Mesothelial cell of epicardium (in vitro differentiated cells): ENCODE measurements around the gene CTNNA1. TPM values are rescaled to one million over a fixed set of nuclear protein-coding genes. Genes with fewer than 3 reads are reported as not detected.
"Not testable (repeated sequence)": the region's sequence is repeated elsewhere in the genome, so short reads cannot be mapped to it uniquely, and the experiment has no call there.

Experiments
- DNase-seq, 2 experiments: peaks; one replicate each; pipeline ENCODE4 v3.0.0; 2021; ENCODE audit warnings: low spot score in 2 of 2; ENCODE audit not compliant: unreplicated experiment in 2 of 2
- H3K27ac Mint-ChIP-seq: 2 replicates; pipeline ENCODE4 v1.8.0; 2021; ENCODE audit warnings: mixed read lengths
- H3K27me3 Mint-ChIP-seq: 2 replicates; pipeline ENCODE4 v1.8.0; 2021; ENCODE audit warnings: low read depth, mixed read lengths
- H3K36me3 Mint-ChIP-seq: 2 replicates; pipeline ENCODE4 v1.8.0; 2021; ENCODE audit warnings: mixed read lengths
- H3K4me1 Mint-ChIP-seq: 2 replicates; pipeline ENCODE4 v1.8.0; 2021; ENCODE audit warnings: mixed read lengths
- H3K4me3 Mint-ChIP-seq: 2 replicates; pipeline ENCODE4 v1.8.0; 2021; ENCODE audit warnings: mild to moderate bottlenecking, moderate library complexity, mixed read lengths
- H3K9me3 Mint-ChIP-seq: 2 replicates; pipeline ENCODE4 v1.8.0; 2021; ENCODE audit warnings: mixed read lengths
- CTCF ChIP-seq: fragments of 200-600 bp; sonication (generic); IDR thresholded peaks from one replicate; pipeline ENCODE4 v1.5.0; 2021; ENCODE audit warnings: antibody characterized with exemption; ENCODE audit not compliant: unreplicated experiment
- total RNA-seq: library from RNA; stranded (reverse); gene quantifications from 3 replicates; pipeline ENCODE4 v1.2.1, GENCODE V29; 2021

CTNNA1 gene
- total RNA-seq, 1 donor from 2014 or later = 427 TPM

DNA sequence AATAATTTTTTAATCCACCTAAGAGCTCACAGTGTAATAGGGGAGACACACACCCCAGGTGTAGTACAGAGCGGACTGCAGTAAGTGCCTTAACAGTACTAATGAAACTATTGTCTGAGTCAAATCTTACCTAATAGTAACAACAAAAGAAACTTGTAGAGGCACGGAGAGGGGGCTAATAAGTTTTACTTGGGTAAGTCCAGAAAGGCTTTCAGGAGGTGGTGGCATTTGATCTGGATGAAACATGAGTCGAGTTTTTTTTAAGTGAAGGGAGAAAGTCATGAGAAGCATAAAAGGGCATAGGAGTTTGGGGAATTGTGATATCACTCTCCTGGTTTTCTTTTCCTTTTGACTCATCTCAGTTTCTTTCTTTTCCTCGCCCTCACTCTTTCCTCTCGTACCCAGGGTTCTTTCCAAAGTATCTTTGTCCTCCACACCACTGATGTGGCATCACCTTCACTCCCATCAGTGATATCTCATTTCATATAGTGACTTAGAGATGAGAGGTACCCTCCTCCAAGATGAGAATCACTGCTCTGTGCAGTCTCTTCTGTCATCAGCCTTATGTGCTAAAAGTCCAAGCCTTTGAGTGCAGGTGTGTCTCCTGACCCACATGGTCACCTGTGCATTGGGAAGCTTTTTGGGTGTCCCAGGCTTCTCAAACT is 2.0 kb downstream of the CTNNA1 start:
- no peak for DNase-seq
- Mint-ChIP-seq H3K36me3 (peaks cover 42% of the 10 kb centered on the region), H3K27me3 (no peaks in the 10 kb centered on the region), H3K9me3 (peaks cover 20% of the 10 kb centered on the region), H3K4me3 (peak overlapping the region; percentile 87), H3K27ac (peak overlapping the region; percentile 98), H3K4me1 (peaks cover 25% of the 10 kb centered on the region)
- no peak for TF ChIP-seq CTCF

GRCh38 chr5:138757061-138757776 is 4.0 kb downstream of the CTNNA1 start:
- H3K4me1 Mint-ChIP-seq = peaks cover 37% of the 10 kb centered on the region
- peaks cover 53% of the 10 kb centered on the region for H3K36me3 Mint-ChIP-seq
- no peaks in the 10 kb centered on the region for H3K27me3 Mint-ChIP-seq
- peaks cover 20% of the 10 kb centered on the region for H3K9me3 Mint-ChIP-seq
- no peak for TF ChIP-seq CTCF
- no peak overlapping the region for H3K4me3 Mint-ChIP-seq
- DNase-seq = no peak
- no peak overlapping the region for H3K27ac Mint-ChIP-seq

DNA sequence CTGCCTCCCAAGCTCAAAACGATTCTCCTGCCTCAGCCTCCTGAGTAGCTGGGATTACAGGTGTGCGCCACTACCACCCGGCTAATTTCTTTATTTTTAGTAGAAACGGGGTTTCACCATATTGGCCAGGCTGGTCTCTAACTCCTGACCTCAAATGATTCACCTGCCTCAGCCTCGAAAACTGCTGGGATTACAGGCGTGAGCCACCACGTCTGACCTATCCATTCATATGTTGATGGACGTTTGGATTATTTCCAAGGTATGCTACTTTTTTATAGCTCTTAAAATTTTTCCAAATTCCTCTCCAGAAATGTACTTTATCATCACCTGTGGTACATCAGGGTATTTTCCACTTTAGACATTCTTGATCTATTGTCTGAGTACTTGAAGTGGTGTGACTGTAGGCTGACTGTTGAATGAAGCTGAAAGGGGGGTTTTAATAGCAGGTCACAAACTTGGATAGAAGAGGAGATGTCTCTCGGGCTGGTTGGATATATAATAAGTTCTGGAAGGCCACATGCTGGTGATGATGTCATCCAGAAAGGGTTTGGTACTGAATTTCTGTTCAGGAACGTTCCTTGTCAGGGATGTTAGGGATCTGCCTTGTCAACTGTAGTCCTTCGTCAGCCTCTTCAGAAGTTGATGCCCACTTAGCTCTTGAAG is 7.4 kb downstream of the CTNNA1 start:
- no peak overlapping the region for H3K4me3 Mint-ChIP-seq
- H3K36me3 Mint-ChIP-seq = peaks cover 46% of the 10 kb centered on the region
- H3K27me3 Mint-ChIP-seq = no peaks in the 10 kb centered on the region
- DNase-seq = no peak
- H3K27ac Mint-ChIP-seq = peak overlapping the region; percentile 45
- TF ChIP-seq CTCF = no peak
- peaks cover 34% of the 10 kb centered on the region for H3K4me1 Mint-ChIP-seq
- peaks cover 20% of the 10 kb centered on the region for H3K9me3 Mint-ChIP-seq

GRCh38 chr5:138761115-138761514 is 7.9 kb downstream of the CTNNA1 start:
- H3K4me3 Mint-ChIP-seq, H3K27me3 Mint-ChIP-seq, DNase-seq: not testable (repeated sequence)
- Mint-ChIP-seq H3K9me3 (peaks cover 20% of the 10 kb centered on the region), H3K27ac (peak overlapping the region; percentile 51), H3K36me3 (peaks cover 45% of the 10 kb centered on the region), H3K4me1 (peaks cover 37% of the 10 kb centered on the region)

- peaks cover 38% of the 10 kb centered on the region for H3K4me1 Mint-ChIP-seq
- not testable (repeated sequence) for H3K27me3 Mint-ChIP-seq, DNase-seq, H3K4me3 Mint-ChIP-seq
- H3K36me3 Mint-ChIP-seq = peaks cover 39% of the 10 kb centered on the region
- H3K27ac Mint-ChIP-seq = peak overlapping the region; percentile 51
- peaks cover 16% of the 10 kb centered on the region for H3K9me3 Mint-ChIP-seq
These were observed 8.4 kb downstream of the CTNNA1 start for GRCh38 chr5:138761670-138762069.

- Mint-ChIP-seq H3K27ac (peak overlapping the region; percentile 62), H3K27me3 (no peaks in the 10 kb centered on the region), H3K4me3 (no peak overlapping the region), H3K36me3 (peaks cover 35% of the 10 kb centered on the region), H3K9me3 (peaks cover 11% of the 10 kb centered on the region), H3K4me1 (peaks cover 39% of the 10 kb centered on the region)
- no peak for DNase-seq
- no peak for TF ChIP-seq CTCF
These were observed 8.9 kb downstream of the CTNNA1 start for GRCh38 chr5:138762110-138762509.
